Stimulated activated CD4-positive, alpha-beta T cell treated with anti-CD3 and anti-CD28 coated beads, Interleukin-4, amount 100 ng/mL, for 4 hours (primary cell): Measurements from ENCODE around the gene RGS7BP.
"Not testable (repeated sequence)": the region's sequence is repeated elsewhere in the genome, so short reads cannot be mapped to it uniquely, and the experiment has no call there.

Source experiments
- DNase-seq, 2 experiments: peaks; one replicate each; pipeline ENCODE4 v3.0.0-alpha.2; 2020

The RGS7BP gene

GRCh38 chr5:64505769-64506566 lies at the start of gene RGS7BP:
Gene RGS7BP, plus strand, starts transcription at chr5:64506015. Its CDS starts 610 bp downstream, at chr5:64506625.
- DNase-seq, result no peak

- DNase-seq, result no peak
Measured at GRCh38 chr5:64457846-64458245, 48.0 kb upstream of the RGS7BP start.

- DNase-seq, result no peak
Measured at GRCh38 chr5:64458948-64459347, 46.9 kb upstream of the RGS7BP start.

GRCh38 chr5:64462391-64462790 lies 43.4 kb upstream of the RGS7BP start:
- DNase-seq, result no peak

- no peak for DNase-seq
Measured at GRCh38 chr5:64486163-64486562, 19.7 kb upstream of the RGS7BP start.

- DNase-seq, result no peak
Measured at GRCh38 chr5:64487283-64487682, 18.5 kb upstream of the RGS7BP start.

- DNase-seq, result no peak
Measured at GRCh38 chr5:64489857-64490256, 16.0 kb upstream of the RGS7BP start.

GRCh38 chr5:64497386-64497785 lies 8.4 kb upstream of the RGS7BP start:
- DNase-seq, result no peak

- no peak for DNase-seq
Measured at GRCh38 chr5:64502196-64502595, 3.6 kb upstream of the RGS7BP start.

- DNase-seq, result no peak
Measured at GRCh38 chr5:64506567-64507263, 900 bp downstream of the RGS7BP start.

- DNase-seq, result no peak
Measured at GRCh38 chr5:64507264-64507605, 1.4 kb downstream of the RGS7BP start.

GRCh38 chr5:64509828-64510227 lies 4.0 kb downstream of the RGS7BP start:
- DNase-seq, result no peak

- no peak for DNase-seq
Measured at GRCh38 chr5:64513492-64513891, 7.7 kb downstream of the RGS7BP start.

GRCh38 chr5:64514612-64515011 lies 8.8 kb downstream of the RGS7BP start:
- no peak for DNase-seq

- DNase-seq, result no peak
Measured at GRCh38 chr5:64516216-64516615, 10.4 kb downstream of the RGS7BP start.

GRCh38 chr5:64518793-64519192 lies 13.0 kb downstream of the RGS7BP start:
- DNase-seq, result no peak

GRCh38 chr5:64519263-64519662 lies 13.4 kb downstream of the RGS7BP start:
- DNase-seq, result no peak

GRCh38 chr5:64526734-64527439 lies 21.1 kb downstream of the RGS7BP start:
- no peak for DNase-seq

GRCh38 chr5:64530076-64530475 lies 24.3 kb downstream of the RGS7BP start:
- DNase-seq, result no peak

- no peak for DNase-seq
Measured at GRCh38 chr5:64532212-64532611, 26.4 kb downstream of the RGS7BP start.

- DNase-seq, result no peak
Measured at GRCh38 chr5:64532657-64533056, 26.8 kb downstream of the RGS7BP start.

- no peak for DNase-seq
Measured at GRCh38 chr5:64534033-64534432, 28.2 kb downstream of the RGS7BP start.

GRCh38 chr5:64557911-64558310 lies 52.1 kb downstream of the RGS7BP start:
- DNase-seq, result no peak

GRCh38 chr5:64558641-64559040 lies 52.8 kb downstream of the RGS7BP start:
- not testable (repeated sequence) for DNase-seq
